Measurements from ENCODE around the gene PNP. TPM values are rescaled to one million over a fixed set of nuclear protein-coding genes. Genes with fewer than 3 reads are reported as not detected.

Gene PNP
- total and polyA plus RNA-seq, 8 donors: 11.3 to 125 (median 46.4) TPM

GRCh38 chr14:20524027-20524426, 54.8 kb downstream of the PNP start:
- no peak overlapping the region for H3K4me3 ChIP-seq
- H3K9me3 ChIP-seq: peaks cover 0 to 5% (median 2%) of the 10 kb centered on the region in 4 donors
- no peak for DNase-seq
- no peaks in the 10 kb centered on the region for H3K27me3 ChIP-seq
- no peak overlapping the region for H3K27ac ChIP-seq
- H3K4me1 ChIP-seq: no peaks in the 10 kb centered on the region
- H3K36me3 ChIP-seq: no peaks in the 10 kb centered on the region
- 83 to 91% (median 89%) methylated on average over 2 of the region's 2 CpGs for WGBS, 5 donors
- TF ChIP-seq EP300 (IDR thresholded peaks at IDR 0.05) (no peak), POLR2AphosphoS5 (IDR thresholded peaks at IDR 0.05) (no peak), CTCF (IDR thresholded peaks at IDR 0.05) (no peak), POLR2A (IDR thresholded peaks at IDR 0.05) (no peak)
- intact Hi-C loops (cut with DNase I; ENCODE audit: low total_unique reads): no loop called here

Other genes with a start within 250 kb of the PNP start
- gene OR11H6, start 245.7 kb upstream of the PNP start, total RNA-seq: not detected
- gene OR11H6, start 245.7 kb upstream of the PNP start, polyA plus RNA-seq: not detected
- not detected for gene OR11H7, start 240.4 kb upstream of the PNP start, total RNA-seq
- not detected for gene OR11H7, start 240.4 kb upstream of the PNP start, polyA plus RNA-seq
- not detected for gene OR11H4, start 230.1 kb upstream of the PNP start, total RNA-seq
- not detected for gene OR11H4, start 230.1 kb upstream of the PNP start, polyA plus RNA-seq
- 10 to 100 TPM in 2 of 5 donors, 1 to 10 TPM in 3; 2.3 to 30.3 (median 6.2) TPM for gene TTC5, start 163.5 kb upstream of the PNP start, total RNA-seq
- gene TTC5, start 163.5 kb upstream of the PNP start, polyA plus RNA-seq: 1 to 10 TPM; 2.9 to 5.0 (median 3.8) TPM
- gene CCNB1IP1, start 136.1 kb upstream of the PNP start, total RNA-seq: 100 to 1,000 TPM in 1 of 5 donors, 10 to 100 TPM in 3, 1 to 10 TPM in 1; 2.6 to 104 (median 58.9) TPM
- gene CCNB1IP1, start 136.1 kb upstream of the PNP start, polyA plus RNA-seq: 10 to 100 TPM; 39.2 to 69.5 (median 52.7) TPM
- gene PARP2, start 125.8 kb upstream of the PNP start, total RNA-seq: 10 to 100 TPM in 3 of 5 donors, 1 to 10 TPM in 2; 4.1 to 30.4 (median 17.7) TPM
- 10 to 100 TPM in 2 of 3 donors, 1 to 10 TPM in 1; 7.5 to 16.0 (median 11.2) TPM for gene PARP2, start 125.8 kb upstream of the PNP start, polyA plus RNA-seq
- 100 to 1,000 TPM in 1 of 5 donors, 10 to 100 TPM in 4; 16.9 to 190 (median 34.1) TPM for gene TEP1, start 55.9 kb upstream of the PNP start, total RNA-seq
- gene TEP1, start 55.9 kb upstream of the PNP start, polyA plus RNA-seq: 10 to 100 TPM in 1 of 3 donors, 1 to 10 TPM in 2; 9.3 to 11.6 (median 9.8) TPM
- 1 to 10 TPM in 1 of 5 donors, under 1 TPM in 2, not detected in 2; under 0.01 to 4.3 (median 0.37) TPM for gene KLHL33, start 33.2 kb upstream of the PNP start, total RNA-seq
- gene KLHL33, start 33.2 kb upstream of the PNP start, polyA plus RNA-seq: under 1 TPM in 2 of 3 donors, not detected in 1; 0.05 to 0.06 TPM
- gene OSGEP, start 14.6 kb upstream of the PNP start, total RNA-seq: 10 to 100 TPM; 29.9 to 71.8 (median 59.7) TPM
- 10 to 100 TPM; 24.7 to 58.5 (median 43.4) TPM for gene OSGEP, start 14.6 kb upstream of the PNP start, polyA plus RNA-seq
- 100 to 1,000 TPM in 4 of 5 donors, 10 to 100 TPM in 1; 70.1 to 219 (median 149) TPM for gene APEX1, start 14.2 kb upstream of the PNP start, total RNA-seq
- gene APEX1, start 14.2 kb upstream of the PNP start, polyA plus RNA-seq: 100 to 1,000 TPM; 104 to 148 (median 118) TPM
- gene PIP4P1, start 8.0 kb upstream of the PNP start, total RNA-seq: 10 to 100 TPM in 3 of 5 donors, 1 to 10 TPM in 2; 2.0 to 25.6 (median 20.4) TPM
- 10 to 100 TPM; 22.6 to 30.5 (median 28.4) TPM for gene PIP4P1, start 8.0 kb upstream of the PNP start, polyA plus RNA-seq
- not detected for gene RNASE10, start 36.1 kb downstream of the PNP start, total RNA-seq
- gene RNASE10, start 36.1 kb downstream of the PNP start, polyA plus RNA-seq: not detected
- gene RNASE9, start 91.6 kb downstream of the PNP start, total RNA-seq: not detected
- gene RNASE9, start 91.6 kb downstream of the PNP start, polyA plus RNA-seq: not detected
- not detected for gene RNASE11, start 118.6 kb downstream of the PNP start, total RNA-seq
- gene RNASE11, start 118.6 kb downstream of the PNP start, polyA plus RNA-seq: not detected
- not detected for gene RNASE12, start 122.0 kb downstream of the PNP start, total RNA-seq
- gene RNASE12, start 122.0 kb downstream of the PNP start, polyA plus RNA-seq: not detected
- not detected for gene OR6S1, start 172.3 kb downstream of the PNP start, total RNA-seq
- not detected for gene OR6S1, start 172.3 kb downstream of the PNP start, polyA plus RNA-seq
- gene RNASE4, start 215.2 kb downstream of the PNP start, total RNA-seq: 100 to 1,000 TPM in 3 of 5 donors, 10 to 100 TPM in 1, not detected in 1; 13.4 to 158 (median 117) TPM
- gene RNASE4, start 215.2 kb downstream of the PNP start, polyA plus RNA-seq: 10 to 100 TPM; 27.6 to 58.0 (median 35.4) TPM
- 10 to 100 TPM in 3 of 5 donors, 1 to 10 TPM in 1, under 1 TPM in 1; 0.58 to 46.1 (median 37.4) TPM for gene ANG, start 219.4 kb downstream of the PNP start, total RNA-seq
- 10 to 100 TPM; 15.9 to 34.7 (median 28.0) TPM for gene ANG, start 219.4 kb downstream of the PNP start, polyA plus RNA-seq

All from stomach (tissue), 9 donors.